Activated effector memory CD4-positive, alpha-beta T cell treated with anti-CD3 and anti-CD28 coated beads, Interleukin-2, amount 50 U/mL, for 16 hours (primary cell): Measurements from ENCODE around the gene CMTM4.
"Not testable (repeated sequence)": the region's sequence is repeated elsewhere in the genome, so short reads cannot be mapped to it uniquely, and the experiment has no call there.

Experiments
- DNase-seq: peaks from one replicate; pipeline ENCODE4 v3.0.0-alpha.2; 2020

Gene CMTM4

GRCh38 chr16:66668777-66669444 lies 27.6 kb downstream of the CMTM4 start:
- DNase-seq = no peak

GRCh38 chr16:66667944-66668343 lies 28.6 kb downstream of the CMTM4 start:
- no peak for DNase-seq

- no peak for DNase-seq
These were observed 33.9 kb downstream of the CMTM4 start for GRCh38 chr16:66662445-66663194.

GRCh38 chr16:66661671-66662346 lies 34.7 kb downstream of the CMTM4 start:
- DNase-seq = not testable (repeated sequence)

GRCh38 chr16:66661210-66661560 lies 35.4 kb downstream of the CMTM4 start:
- DNase-seq = no peak

GRCh38 chr16:66660422-66661209 lies 35.9 kb downstream of the CMTM4 start:
- DNase-seq = no peak

GRCh38 chr16:66658860-66659190 lies 37.7 kb downstream of the CMTM4 start:
- no peak for DNase-seq

GRCh38 chr16:66658143-66658859 lies 38.2 kb downstream of the CMTM4 start:
- DNase-seq = no peak

- no peak for DNase-seq
These were observed 40.0 kb downstream of the CMTM4 start for GRCh38 chr16:66656547-66656946.

- no peak for DNase-seq
These were observed 42.8 kb downstream of the CMTM4 start for GRCh38 chr16:66653581-66654350.

GRCh38 chr16:66652661-66653360 lies 43.7 kb downstream of the CMTM4 start:
- no peak for DNase-seq

- no peak for DNase-seq
These were observed 44.6 kb downstream of the CMTM4 start for GRCh38 chr16:66651965-66652364.

GRCh38 chr16:66651474-66651765 lies 45.1 kb downstream of the CMTM4 start:
- no peak for DNase-seq

- DNase-seq = peak; percentile 87
These were observed 45.7 kb downstream of the CMTM4 start for GRCh38 chr16:66650707-66651473.

GRCh38 chr16:66649636-66650205 lies 46.8 kb downstream of the CMTM4 start:
- DNase-seq = no peak

- DNase-seq = no peak
These were observed 47.4 kb downstream of the CMTM4 start for GRCh38 chr16:66649167-66649566.

GRCh38 chr16:66647866-66648265 lies 48.7 kb downstream of the CMTM4 start:
- no peak for DNase-seq

GRCh38 chr16:66641387-66641786 lies 55.2 kb downstream of the CMTM4 start:
- no peak for DNase-seq

- DNase-seq = no peak
These were observed 55.7 kb downstream of the CMTM4 start for GRCh38 chr16:66640724-66641314.
